Nephron (organoid): ENCODE results near the gene CBX5.

ENCODE experiments used
- H3K27ac Mint-ChIP-seq, 3 experiments: 2 replicates each; pipeline ENCODE4 v1.8.0; 2020; ENCODE audit warnings: mixed read lengths in 3 of 3, mild to moderate bottlenecking in 2 of 3, moderate library complexity in 1 of 3
- H3K27me3 Mint-ChIP-seq: 2 replicates; pipeline ENCODE4 v1.8.0; 2021; ENCODE audit warnings: low read depth, mild to moderate bottlenecking, moderate library complexity, mixed read lengths
- H3K36me3 Mint-ChIP-seq: 2 replicates; pipeline ENCODE4 v1.8.0; 2020; ENCODE audit warnings: low read depth, mixed read lengths
- H3K4me1 Mint-ChIP-seq: 2 replicates; pipeline ENCODE4 v1.8.0; 2020; ENCODE audit warnings: mixed read lengths
- H3K4me3 Mint-ChIP-seq, 3 experiments: 2 replicates each; pipeline ENCODE4 v1.8.0; 2020; ENCODE audit warnings: mild to moderate bottlenecking in 3 of 3, mixed read lengths in 3 of 3, moderate library complexity in 2 of 3
- H3K9me3 Mint-ChIP-seq: 2 replicates; pipeline ENCODE4 v1.8.0; 2020; ENCODE audit warnings: mixed read lengths
- CTCF ChIP-seq, 3 experiments: fragments of 200-600 bp; sonication (generic); IDR thresholded peaks; one replicate each; pipeline ENCODE4 v1.5.0; 2021; ENCODE audit warnings: antibody characterized with exemption in 3 of 3; ENCODE audit not compliant: unreplicated experiment in 3 of 3

The CBX5 gene

GRCh38 chr12:54270345-54270744, 9.6 kb downstream of the CBX5 start:
- Mint-ChIP-seq H3K4me1 (peaks cover 47% of the 10 kb centered on the region), H3K9me3 (no peaks in the 10 kb centered on the region), H3K27me3 (no peaks in the 10 kb centered on the region), H3K36me3 (peaks cover 47% of the 10 kb centered on the region), H3K27ac (peak overlapping the region in 1 of 3 experiments; percentile 45), H3K4me3 (no peak overlapping the region)
- no peak for TF ChIP-seq CTCF (IDR thresholded peaks at IDR 0.05; ENCODE audit: unreplicated experiment in 3 of 3)

- no peaks in the 10 kb centered on the region for H3K9me3 Mint-ChIP-seq
- H3K27me3 Mint-ChIP-seq, result no peaks in the 10 kb centered on the region
- peaks cover 48% of the 10 kb centered on the region for H3K4me1 Mint-ChIP-seq
- H3K36me3 Mint-ChIP-seq, result peaks cover 19% of the 10 kb centered on the region
- no peak for TF ChIP-seq CTCF (IDR thresholded peaks at IDR 0.05; ENCODE audit: unreplicated experiment in 3 of 3)
- no peak overlapping the region for H3K4me3 Mint-ChIP-seq
- H3K27ac Mint-ChIP-seq, result peak overlapping the region; percentile 14 to 62 (median 36)
Measured at GRCh38 chr12:54266852-54267251, 13.1 kb downstream of the CBX5 start.

GRCh38 chr12:54265364-54265812, 14.5 kb downstream of the CBX5 start:
- Mint-ChIP-seq H3K27ac (peak overlapping the region; percentile 67 to 85 (median 80)), H3K9me3 (no peaks in the 10 kb centered on the region), H3K4me1 (peaks cover 55% of the 10 kb centered on the region), H3K4me3 (no peak overlapping the region), H3K27me3 (no peaks in the 10 kb centered on the region), H3K36me3 (peaks cover 16% of the 10 kb centered on the region)
- no peak for TF ChIP-seq CTCF (IDR thresholded peaks at IDR 0.05; ENCODE audit: unreplicated experiment in 3 of 3)

GRCh38 chr12:54262403-54262925, 17.5 kb downstream of the CBX5 start:
- Mint-ChIP-seq H3K27me3 (no peaks in the 10 kb centered on the region), H3K4me1 (peaks cover 77% of the 10 kb centered on the region), H3K36me3 (peaks cover 11% of the 10 kb centered on the region), H3K4me3 (peak overlapping the region; percentile 33 to 51 (median 35)), H3K9me3 (no peaks in the 10 kb centered on the region), H3K27ac (peak overlapping the region; percentile 97 to 100 (median 97))
- no peak for TF ChIP-seq CTCF (IDR thresholded peaks at IDR 0.05; ENCODE audit: unreplicated experiment in 3 of 3)

GRCh38 chr12:54261815-54262402, 18.0 kb downstream of the CBX5 start:
- Mint-ChIP-seq H3K4me1 (peaks cover 79% of the 10 kb centered on the region), H3K27me3 (no peaks in the 10 kb centered on the region), H3K4me3 (peak overlapping the region; percentile 26 to 50 (median 43)), H3K27ac (peak overlapping the region; percentile 97 to 100 (median 97)), H3K9me3 (no peaks in the 10 kb centered on the region), H3K36me3 (peaks cover 14% of the 10 kb centered on the region)
- no peak for TF ChIP-seq CTCF (IDR thresholded peaks at IDR 0.05; ENCODE audit: unreplicated experiment in 3 of 3)
